ENCODE data around the gene CCDC30.

DNA sequence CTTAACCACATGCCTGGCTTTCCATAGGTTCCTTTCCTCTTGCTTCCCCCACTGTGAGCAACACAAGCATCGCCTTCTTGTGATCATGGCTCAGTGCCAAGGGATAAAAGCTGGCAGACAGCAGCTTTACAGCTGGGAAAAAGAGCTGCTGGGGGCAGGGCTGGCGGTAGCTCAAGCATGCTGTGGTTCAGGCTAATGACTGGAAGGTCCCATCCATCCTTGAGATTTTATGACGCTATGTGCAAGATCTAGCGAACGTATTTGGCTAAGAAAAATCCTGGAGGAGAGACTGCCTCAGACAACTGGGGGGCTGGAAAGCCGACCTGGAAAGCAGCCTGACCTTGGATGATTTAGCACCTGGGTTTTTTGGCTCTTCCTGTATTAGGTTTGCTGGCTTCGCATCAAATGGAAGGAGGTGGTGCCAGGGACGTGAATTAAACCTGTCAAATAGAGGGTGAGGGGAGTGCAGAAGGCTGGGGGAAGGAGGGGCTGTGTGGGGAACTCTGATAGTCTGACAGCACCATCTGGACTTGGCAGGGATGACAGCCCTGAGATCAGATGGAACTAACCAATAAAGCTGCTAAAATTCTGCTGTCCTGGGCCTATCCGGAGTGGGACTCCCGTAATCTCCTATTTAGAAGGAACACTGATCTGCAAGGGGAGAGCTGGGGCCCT is 42.0 kb upstream of the CCDC30 start:
- TF ChIP-seq, protein P1, sequence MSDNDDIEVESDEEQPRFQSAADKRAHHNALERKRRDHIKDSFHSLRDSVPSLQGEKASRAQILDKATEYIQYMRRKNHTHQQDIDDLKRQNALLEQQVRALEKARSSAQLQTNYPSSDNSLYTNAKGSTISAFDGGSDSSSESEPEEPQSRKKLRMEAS (IDR thresholded peaks at IDR 0.05): no peak
- TF ChIP-seq RAD21 (IDR thresholded peaks at IDR 0.05; ENCODE audit: low read depth) (no peak), CREB1 (IDR thresholded peaks at IDR 0.05; ENCODE audit: low read depth) (no peak), EP300 (IDR thresholded peaks at IDR 0.05; ENCODE audit: borderline replicate concordance) (no peak), CEBPB (IDR thresholded peaks at IDR 0.05) (no peak), TEAD4 (IDR thresholded peaks at IDR 0.05) (no peak), EGR1 (IDR thresholded peaks at IDR 0.05) (no peak), TAF1 (IDR thresholded peaks at IDR 0.05; ENCODE audit: low read depth) (no peak), TCF12 (IDR thresholded peaks at IDR 0.05; ENCODE audit: low read depth) (no peak), REST (IDR thresholded peaks at IDR 0.05; ENCODE audit: low read depth) (no peak), FOXM1 (IDR thresholded peaks at IDR 0.05; ENCODE audit: borderline replicate concordance, low read depth) (no peak), YY1 (IDR thresholded peaks at IDR 0.05; ENCODE audit: low read depth) (no peak)

Measured in Ishikawa (cell line).